Activated CD8-positive, alpha-beta memory T cell treated with anti-CD3 and anti-CD28 coated beads for 36 hours (primary cell): Measurements from ENCODE around the gene PNRC2. TPM values are rescaled to one million over a fixed set of nuclear protein-coding genes. Genes with fewer than 3 reads are reported as not detected.
"Not testable (repeated sequence)": the region's sequence is repeated elsewhere in the genome, so short reads cannot be mapped to it uniquely, and the experiment has no call there.

Experiments
- CTCF ChIA-PET: fragments of 350-600 bp; sonication (Branson Sonifier 250); formaldehyde crosslinking; loops from one replicate; lab custom pipeline; 2021; ENCODE audit warnings: antibody characterized with exemption; lab: Charles Lee
- POLR2A ChIA-PET: fragments of 350-600 bp; sonication (Branson Sonifier 250); formaldehyde crosslinking; loops from one replicate; lab custom pipeline; 2021; ENCODE audit warnings: antibody characterized with exemption; lab: Charles Lee
- total RNA-seq, 2 experiments: library from RNA; stranded (reverse); gene quantifications; one replicate each; pipeline ENCODE4 v1.2.3, GENCODE V29; 2021

Gene PNRC2
- total RNA-seq, 2 experiments from 2014 or later: 132 to 135 TPM

DNA sequence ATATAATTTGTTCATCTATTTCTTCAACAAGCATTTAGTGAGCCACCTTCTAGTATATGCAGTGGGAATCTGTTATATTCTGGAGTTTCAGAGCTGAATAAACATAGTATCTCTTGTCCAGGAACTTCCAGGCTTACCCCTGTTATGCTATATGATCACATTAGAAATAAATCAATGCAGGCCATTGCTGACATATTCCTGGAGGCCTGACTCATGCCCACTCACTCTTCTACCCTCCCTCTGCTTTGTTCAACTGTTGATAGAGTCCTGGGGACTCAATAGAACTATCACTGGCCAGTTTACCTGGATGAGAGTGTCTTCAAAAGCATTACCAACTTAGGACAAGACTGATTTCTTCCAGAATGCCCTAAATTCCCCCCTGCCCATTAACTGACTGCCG lies 49.8 kb downstream of the PNRC2 start:
- ChIA-PET CTCF (interaction anchor here (0.9 kb wide), 1 partner anchor 18 kb away, joined by 3 read pairs; no protein-coding TSS in a partner anchor), POLR2A (no interaction called here)

- ChIA-PET CTCF (no interaction called here), POLR2A (no interaction called here)
Measured at GRCh38 chr1:24010650-24011049, 51.0 kb downstream of the PNRC2 start.

DNA sequence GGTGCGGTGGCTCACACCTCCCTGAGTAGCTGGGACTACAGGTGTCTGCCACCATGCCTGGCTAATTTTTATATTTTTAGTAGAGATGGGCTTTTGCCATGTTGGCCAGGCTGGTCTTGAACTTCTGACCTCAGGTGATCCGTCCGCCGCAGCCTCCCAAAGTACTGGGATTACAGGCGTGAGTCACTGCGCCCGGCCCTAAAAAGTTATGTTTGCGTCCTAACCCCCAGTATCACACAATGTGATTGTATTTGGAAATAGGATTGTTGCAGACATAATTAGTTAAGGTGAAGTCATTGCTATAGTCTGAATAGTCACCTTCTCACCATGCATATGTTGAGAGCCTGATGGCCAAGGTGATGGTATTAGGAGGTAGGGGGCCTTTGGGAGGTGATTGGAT lies 53.2 kb downstream of the PNRC2 start:
- POLR2A ChIA-PET, CTCF ChIA-PET: not testable (repeated sequence)

Other genes starting within 250 kb of the PNRC2 start
- 10 to 100 TPM; 63.1 to 66.0 TPM for gene ELOA, start 216.4 kb upstream of the PNRC2 start, total RNA-seq
- gene PITHD1, start 181.4 kb upstream of the PNRC2 start, total RNA-seq: 10 to 100 TPM; 99.3 to 99.9 TPM
- 10 to 100 TPM; 92.5 to 93.9 TPM for gene LYPLA2, start 168.7 kb upstream of the PNRC2 start, total RNA-seq
- gene GALE, start 159.1 kb upstream of the PNRC2 start, total RNA-seq: 10 to 100 TPM; 66.8 to 71.3 TPM
- 10 to 100 TPM; 23.4 to 24.1 TPM for gene HMGCL, start 134.4 kb upstream of the PNRC2 start, total RNA-seq
- 1 to 10 TPM; 5.0 to 6.0 TPM for gene FUCA1, start 91.5 kb upstream of the PNRC2 start, total RNA-seq
- gene CNR2, start 46.5 kb upstream of the PNRC2 start, total RNA-seq: under 1 TPM; 0.04 TPM
- gene SRSF10, start 20.5 kb downstream of the PNRC2 start, total RNA-seq: 100 to 1,000 TPM; 202 to 205 TPM
- gene MYOM3, start 152.3 kb downstream of the PNRC2 start, total RNA-seq: not detected
- gene IL22RA1, start 183.3 kb downstream of the PNRC2 start, total RNA-seq: not detected
- 1 to 10 TPM; 4.3 to 5.6 TPM for gene IFNLR1, start 227.5 kb downstream of the PNRC2 start, total RNA-seq